Measurements from ENCODE around the gene DISP1. TPM values are rescaled to one million over a fixed set of nuclear protein-coding genes. Genes with fewer than 3 reads are reported as not detected.

DISP1 gene
- total RNA-seq, 1 experiment from 2014 or later: 6.6 TPM

DNA sequence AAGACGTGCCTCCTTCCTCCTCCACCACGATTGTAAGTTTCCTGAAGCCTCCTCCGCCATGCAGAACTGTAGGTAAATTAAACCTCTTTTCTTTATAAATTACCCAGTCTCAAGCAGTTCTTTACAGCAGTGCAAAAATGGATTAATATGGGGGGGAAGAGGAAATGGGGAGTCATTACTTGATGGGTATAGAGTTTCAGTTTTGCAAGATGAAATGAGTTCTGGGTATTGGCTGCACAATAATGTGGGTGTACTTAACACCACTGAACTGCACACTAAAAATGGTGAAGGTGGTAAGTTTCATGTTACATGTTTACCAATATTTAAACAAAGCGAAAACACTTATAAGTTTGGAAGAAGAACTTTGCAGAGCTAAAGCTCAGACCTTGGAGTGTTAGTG, 24.3 kb upstream of the DISP1 start:
- intact Hi-C loops (cut with micrococcal nuclease; ENCODE audit: unreplicated experiment): loop anchor here (5.0 kb wide), 1 partner anchor 117 kb away; no protein-coding TSS in a partner anchor
- no peaks in the 10 kb centered on the region for H3K27me3 ChIP-seq (replicated peaks; ENCODE audit: control insufficient read depth, insufficient read depth, low read length)
- peaks cover 18% of the 10 kb centered on the region for H3K4me1 Mint-ChIP-seq (ENCODE audit: low read depth, unreplicated experiment)
- no peaks in the 10 kb centered on the region for H3K27me3 Mint-ChIP-seq (ENCODE audit: insufficient read depth, unreplicated experiment)
- H3K27ac Mint-ChIP-seq (ENCODE audit: unreplicated experiment): no peak overlapping the region
- H3K4me3 Mint-ChIP-seq (ENCODE audit: unreplicated experiment): no peak overlapping the region
- no peaks in the 10 kb centered on the region for H3K36me3 ChIP-seq (ENCODE audit: control insufficient read depth, insufficient read depth, low read length)
- no peaks in the 10 kb centered on the region for H3K9me3 ChIP-seq
- CTCF ChIA-PET: no interaction called here
- DNase-seq: no peak
- H3K4me1 ChIP-seq: 0 out of 2 replicates have a peak, but pooled peaks cover 4% of the 10 kb centered on the region
- H3K4me3 ChIP-seq (ENCODE audit: low read depth, low read length): no peak overlapping the region
- BruUV-seq (replicated peaks): no TSS peak
- no peaks in the 10 kb centered on the region for H3K9me3 Mint-ChIP-seq (ENCODE audit: unreplicated experiment)
- POLR2A ChIA-PET: no interaction called here
- no peak for TF ChIP-seq CTCF (IDR thresholded peaks at IDR 0.05; ENCODE audit: insufficient read depth in 1 of 2, low read depth in 1 of 2, low read length in 1 of 2, severe bottlenecking in 1 of 2, unreplicated experiment in 1 of 2)
- no peaks in the 10 kb centered on the region for H3K36me3 Mint-ChIP-seq (ENCODE audit: insufficient read depth, unreplicated experiment)

DNA sequence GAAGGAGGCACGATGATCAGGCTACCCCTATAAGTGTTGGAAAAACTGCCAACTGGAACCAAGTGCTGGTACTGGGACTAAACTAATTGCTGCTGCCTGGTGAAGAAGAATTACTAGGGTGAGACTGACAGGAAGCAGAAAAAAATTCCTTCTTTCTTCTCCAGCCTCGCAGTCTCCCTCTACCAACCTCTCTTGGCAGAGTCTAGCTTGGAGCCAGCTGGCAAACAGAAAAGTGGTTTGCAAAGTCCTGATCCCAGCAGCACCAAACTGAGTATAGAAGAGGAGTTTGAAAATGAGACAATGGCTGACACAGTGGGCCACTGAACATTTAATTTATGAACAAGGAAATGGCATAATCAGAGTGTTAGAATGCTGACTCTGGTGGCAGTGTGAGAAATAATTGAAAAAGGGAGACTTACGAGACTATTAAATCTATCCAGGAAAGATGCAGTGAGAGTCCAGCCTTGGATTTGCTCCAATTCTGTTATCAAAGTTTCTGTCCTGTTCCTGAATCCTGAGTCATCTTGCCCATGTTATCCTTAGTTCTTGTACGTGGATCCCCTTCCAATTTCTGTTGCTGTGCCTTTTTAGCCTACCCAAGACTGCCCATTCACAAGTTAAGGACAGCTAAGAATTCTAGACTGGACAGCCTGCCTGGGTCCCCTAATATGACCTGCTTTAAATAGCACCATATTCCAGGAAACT, 23.7 kb upstream of the DISP1 start:
- no peak for TF ChIP-seq CTCF (IDR thresholded peaks at IDR 0.05; ENCODE audit: insufficient read depth in 1 of 2, low read depth in 1 of 2, low read length in 1 of 2, severe bottlenecking in 1 of 2, unreplicated experiment in 1 of 2)
- no peaks in the 10 kb centered on the region for H3K27me3 Mint-ChIP-seq (ENCODE audit: insufficient read depth, unreplicated experiment)
- ChIA-PET POLR2A (no interaction called here), CTCF (interaction anchor here (0.7 kb wide), 1 partner anchor 299 kb away, joined by 3 read pairs; no protein-coding TSS in a partner anchor)
- no peaks in the 10 kb centered on the region for H3K9me3 ChIP-seq
- H3K4me3 ChIP-seq (ENCODE audit: low read depth, low read length): no peak overlapping the region
- H3K27ac Mint-ChIP-seq (ENCODE audit: unreplicated experiment): no peak overlapping the region
- 0 out of 2 replicates have a peak, but pooled peaks cover 4% of the 10 kb centered on the region for H3K4me1 ChIP-seq
- H3K4me3 Mint-ChIP-seq (ENCODE audit: unreplicated experiment): no peak overlapping the region
- peaks cover 18% of the 10 kb centered on the region for H3K4me1 Mint-ChIP-seq (ENCODE audit: low read depth, unreplicated experiment)
- BruUV-seq (replicated peaks): no TSS peak
- DNase-seq: no peak
- intact Hi-C loops (cut with micrococcal nuclease; ENCODE audit: unreplicated experiment): loop anchor here (5.0 kb wide), 1 partner anchor 116 kb away; no protein-coding TSS in a partner anchor
- H3K9me3 Mint-ChIP-seq (ENCODE audit: unreplicated experiment): no peaks in the 10 kb centered on the region
- no peaks in the 10 kb centered on the region for H3K36me3 ChIP-seq (ENCODE audit: control insufficient read depth, insufficient read depth, low read length)
- no peaks in the 10 kb centered on the region for H3K27me3 ChIP-seq (replicated peaks; ENCODE audit: control insufficient read depth, insufficient read depth, low read length)
- H3K36me3 Mint-ChIP-seq (ENCODE audit: insufficient read depth, unreplicated experiment): no peaks in the 10 kb centered on the region

DNA sequence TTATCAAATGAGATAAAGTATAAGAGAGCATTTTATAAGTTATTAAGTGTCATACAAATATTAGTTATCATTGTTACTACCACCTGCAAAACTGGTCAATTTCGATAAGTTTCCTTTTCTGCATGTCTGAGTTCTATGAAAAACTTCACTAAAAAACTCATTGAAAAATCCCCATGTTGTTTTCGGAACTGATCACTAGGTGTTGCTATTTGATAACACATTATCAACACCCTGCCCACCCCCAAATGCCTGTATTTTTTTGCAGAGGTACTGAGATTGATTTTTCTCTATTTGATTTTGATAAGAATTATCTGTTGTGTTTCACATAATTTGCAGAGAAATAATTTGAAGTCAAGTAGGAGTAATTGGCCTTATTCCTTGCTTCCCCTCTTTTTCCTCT, 22.1 kb upstream of the DISP1 start:
- POLR2A ChIA-PET: no interaction called here

More for the DNA sequence above, 22.1 kb upstream of the DISP1 start:
- Mint-ChIP-seq H3K9me3 (ENCODE audit: unreplicated experiment) (no peaks in the 10 kb centered on the region), H3K27me3 (ENCODE audit: insufficient read depth, unreplicated experiment) (no peaks in the 10 kb centered on the region), H3K4me1 (ENCODE audit: low read depth, unreplicated experiment) (peaks cover 20% of the 10 kb centered on the region), H3K27ac (ENCODE audit: unreplicated experiment) (no peak overlapping the region), H3K4me3 (ENCODE audit: unreplicated experiment) (no peak overlapping the region), H3K36me3 (ENCODE audit: insufficient read depth, unreplicated experiment) (no peaks in the 10 kb centered on the region)
- H3K9me3 ChIP-seq: no peaks in the 10 kb centered on the region
- H3K36me3 ChIP-seq (ENCODE audit: control insufficient read depth, insufficient read depth, low read length): no peaks in the 10 kb centered on the region
- no peak overlapping the region for H3K4me3 ChIP-seq (ENCODE audit: low read depth, low read length)
- BruUV-seq (replicated peaks): no TSS peak
- H3K4me1 ChIP-seq: 0 out of 2 replicates have a peak, but pooled peaks cover 4% of the 10 kb centered on the region
- peak in 1 of 2 experiments; percentile 19 for DNase-seq
- intact Hi-C loops (cut with micrococcal nuclease; ENCODE audit: unreplicated experiment): loop anchor here (1.0 to 5.0 kb wide), 5 partner anchors 115 to 892 kb away; no protein-coding TSS in a partner anchor
- H3K27me3 ChIP-seq (replicated peaks; ENCODE audit: control insufficient read depth, insufficient read depth, low read length): no peaks in the 10 kb centered on the region
- CTCF ChIA-PET: interaction anchor here (0.9 to 1.2 kb wide), 2 partner anchors 297 to 331 kb away, joined by 3 to 5 read pairs; no protein-coding TSS in a partner anchor
- TF ChIP-seq CTCF (IDR thresholded peaks at IDR 0.05; ENCODE audit: insufficient read depth in 1 of 2, low read depth in 1 of 2, low read length in 1 of 2, severe bottlenecking in 1 of 2, unreplicated experiment in 1 of 2): peak; percentile 52 to 62

Data from Caco-2 (cell line).